Right renal cortex interstitium (tissue), 3 donors: Measurements from ENCODE around the gene OGFR. TPM values are rescaled to one million over a fixed set of nuclear protein-coding genes. Genes with fewer than 3 reads are reported as not detected.

Experiments
- DNase-seq, 3 donors: peaks; one replicate each; pipeline ENCODE4 v3.0.0-alpha.2; 2013; ENCODE audit warnings: low read depth in 3 of 3, low spot score in 2 of 3
- polyA plus RNA-seq, 3 donors: library from polyadenylated mRNA; unstranded; fragments of 120-200 nt; gene quantifications; one replicate each; pipeline ENCODE4 v1.2.1, GENCODE V29; 2013; ENCODE audit not compliant: insufficient read length in 3 of 3

Gene OGFR
- polyA plus RNA-seq, 3 donors = 23.9 to 24.5 (median 24.2) TPM

DNA sequence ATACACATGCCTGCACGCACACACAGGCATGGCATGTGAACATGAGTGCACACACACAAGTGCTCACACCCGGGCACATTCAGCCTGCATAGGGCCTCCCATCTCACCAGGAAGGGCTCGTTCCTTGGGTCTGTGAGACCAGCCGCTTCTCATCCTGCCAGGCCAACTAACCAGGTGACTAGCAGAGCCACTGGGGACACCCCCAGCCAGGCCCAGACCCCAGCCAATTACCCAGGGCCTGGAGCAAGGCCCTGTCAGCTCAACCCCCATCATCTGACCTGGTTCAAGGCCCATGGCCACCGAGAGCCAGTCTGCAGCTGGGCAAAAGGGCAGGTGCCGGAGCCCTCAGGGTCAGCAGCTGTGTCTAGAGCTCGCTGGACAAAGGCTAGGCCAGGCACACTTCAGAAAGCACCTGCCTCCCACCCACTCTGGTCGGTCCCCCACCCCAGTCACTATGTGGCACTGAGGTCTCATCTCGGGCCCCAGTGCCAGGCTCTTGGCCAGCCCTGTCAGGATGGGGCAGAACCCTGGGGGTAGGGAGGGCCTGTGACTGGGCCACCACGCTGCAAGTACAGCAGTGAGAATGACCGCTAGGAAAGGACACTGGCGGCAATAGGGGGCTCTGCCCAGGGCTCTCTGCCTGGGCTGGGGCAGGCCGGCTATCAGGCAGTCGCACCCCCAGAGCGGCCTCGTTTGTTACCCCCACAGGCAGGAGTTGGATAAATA, 35.1 kb upstream of the OGFR start:
- no peak for DNase-seq

DNA sequence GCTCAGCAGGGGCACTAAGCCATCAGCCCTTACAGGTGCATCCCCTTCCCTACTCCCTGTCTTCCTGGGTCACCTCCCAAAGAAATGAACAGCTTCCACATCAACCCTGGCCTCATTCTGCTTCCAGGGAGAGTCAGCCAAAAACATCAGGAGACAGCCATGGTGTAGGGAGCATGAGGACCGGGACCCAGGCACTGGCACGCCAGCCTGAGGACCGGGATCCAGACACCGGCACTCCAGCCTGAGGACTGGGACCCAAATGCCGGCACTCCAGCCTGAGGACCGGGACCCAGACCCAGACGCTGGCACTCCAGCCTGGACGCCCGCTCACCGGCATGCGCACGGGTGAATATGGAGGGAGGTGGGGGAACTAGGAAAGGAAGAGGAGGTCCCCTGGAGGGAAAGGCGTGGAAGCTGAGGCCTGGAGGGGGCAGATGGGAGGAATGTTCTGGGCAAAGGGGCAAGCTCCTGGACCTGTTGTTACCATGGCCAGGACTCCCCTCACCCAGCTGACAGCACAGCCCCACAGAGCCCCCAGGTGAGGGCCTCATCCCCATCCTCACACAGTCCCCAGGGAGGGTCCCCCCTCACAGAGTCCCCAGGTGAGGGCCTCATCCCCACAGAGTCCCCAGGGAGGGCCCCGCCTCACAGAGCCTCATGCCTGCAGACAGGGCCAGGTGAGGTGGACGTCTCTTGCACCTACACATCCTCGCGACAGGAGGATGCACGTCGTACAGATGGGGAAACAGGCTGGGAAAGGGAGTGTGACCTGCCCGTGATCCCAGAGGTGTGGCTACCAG, 34.3 kb upstream of the OGFR start:
- DNase-seq = no peak

DNA sequence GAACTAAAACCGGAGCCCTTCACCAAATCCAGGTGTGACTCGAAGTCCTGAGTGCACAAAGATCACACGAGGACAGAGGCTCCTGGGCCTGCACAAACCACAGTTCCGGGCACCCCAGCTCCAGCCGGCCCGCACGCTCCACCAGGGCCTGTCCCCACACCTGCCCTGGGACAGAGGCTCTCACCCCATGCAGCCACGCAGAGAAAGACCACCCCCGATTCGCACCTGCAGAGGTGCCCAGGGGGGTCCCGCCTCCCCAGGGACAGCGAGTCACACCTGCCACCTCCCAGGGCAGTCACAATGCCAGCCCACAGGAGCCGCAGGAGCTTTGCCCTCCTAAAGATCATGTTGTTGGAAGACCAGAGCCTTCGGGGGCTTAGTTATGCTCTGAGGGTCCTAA, 33.7 kb upstream of the OGFR start:
- DNase-seq = no peak

GRCh38 chr20:62771396-62772102, 33.1 kb upstream of the OGFR start:
- DNase-seq = no peak

DNA sequence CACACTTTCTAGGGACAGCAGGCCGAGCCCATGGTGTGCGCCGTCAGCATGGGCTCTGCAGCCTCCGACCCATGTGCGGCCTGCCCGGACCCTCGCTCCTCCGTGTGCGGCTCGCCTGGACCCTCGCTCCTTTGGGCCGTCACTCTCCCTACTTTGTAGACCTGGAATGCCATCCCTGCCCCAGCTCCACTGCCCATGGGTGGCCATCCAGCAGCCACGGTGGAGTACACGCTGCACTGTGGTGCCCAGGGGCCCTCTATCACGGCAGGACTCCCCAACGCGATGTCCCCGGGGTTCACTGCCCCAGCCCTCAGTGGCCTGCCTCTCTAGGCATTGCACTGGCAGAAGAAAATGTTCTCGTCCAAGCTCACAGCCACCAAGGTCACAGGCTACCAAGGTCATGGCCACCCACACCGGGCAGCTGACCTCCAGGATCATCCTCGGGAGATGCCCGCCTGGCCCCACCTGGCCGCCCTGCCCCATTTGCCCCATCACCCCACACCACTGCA, 32.5 kb upstream of the OGFR start:
- no peak for DNase-seq

- no peak for DNase-seq
Measured at GRCh38 chr20:62772619-62772989, 32.0 kb upstream of the OGFR start.

DNA sequence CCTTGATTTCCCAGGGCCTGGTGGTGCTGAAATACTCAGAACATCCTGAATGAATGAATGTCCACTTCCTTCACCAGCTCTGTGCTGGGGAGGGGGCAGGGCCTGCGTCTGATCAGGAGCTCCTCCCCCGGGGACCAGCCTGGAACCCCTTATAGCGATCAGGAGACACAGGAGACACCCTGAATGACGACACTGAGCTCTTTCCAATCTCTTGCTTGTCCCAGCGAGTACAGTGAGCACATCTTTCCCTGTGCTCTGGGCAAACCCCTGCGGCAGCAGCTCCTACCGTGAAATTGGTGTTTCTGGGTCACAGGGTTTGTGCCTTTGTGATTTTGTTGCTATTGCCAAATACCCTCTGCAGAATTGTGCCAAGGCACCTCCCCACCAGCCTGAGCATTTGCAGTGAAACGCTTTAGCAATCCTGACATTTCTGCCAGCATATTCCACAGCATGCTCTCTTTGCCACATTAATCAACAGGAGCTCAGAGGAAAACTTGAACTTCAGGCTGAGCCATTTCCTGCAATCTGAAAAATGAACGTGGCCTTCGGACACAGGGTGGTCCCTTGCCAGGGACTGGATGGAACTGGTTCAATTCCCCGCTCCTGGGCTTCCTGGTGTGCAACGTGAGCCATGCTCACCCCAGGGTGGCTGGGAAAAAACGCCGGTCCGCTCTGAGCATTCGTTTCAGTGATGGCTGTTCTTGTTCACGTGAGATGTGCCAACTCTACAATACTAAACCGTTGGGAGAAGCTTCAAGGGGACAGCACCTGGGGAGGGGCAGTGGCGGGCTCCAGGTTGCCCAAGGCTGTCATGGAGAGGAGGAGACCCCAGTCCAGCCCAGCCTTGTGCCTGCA, 31.4 kb upstream of the OGFR start:
- no peak for DNase-seq

GRCh38 chr20:62773845-62774714, 30.6 kb upstream of the OGFR start:
- no peak for DNase-seq

DNA sequence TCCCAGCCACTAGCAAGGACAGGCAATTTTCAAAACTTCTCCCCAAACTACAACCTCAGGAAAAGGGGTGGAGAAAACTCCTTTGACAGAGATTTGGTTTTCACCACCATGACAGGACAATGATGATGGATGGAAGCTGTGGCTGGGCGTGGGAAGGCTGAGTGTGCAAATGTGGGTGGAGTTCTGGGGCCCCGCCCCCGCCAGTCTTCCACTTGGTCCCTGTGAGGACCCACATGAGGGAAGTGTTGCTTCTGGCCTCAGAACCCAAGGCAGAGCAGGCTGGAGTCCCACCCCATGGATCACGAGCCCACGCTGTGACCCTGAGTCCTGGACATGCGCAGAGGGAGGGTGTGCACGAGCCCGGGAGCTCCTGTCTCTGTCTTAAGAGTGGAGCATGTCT, 29.9 kb upstream of the OGFR start:
- no peak for DNase-seq

DNA sequence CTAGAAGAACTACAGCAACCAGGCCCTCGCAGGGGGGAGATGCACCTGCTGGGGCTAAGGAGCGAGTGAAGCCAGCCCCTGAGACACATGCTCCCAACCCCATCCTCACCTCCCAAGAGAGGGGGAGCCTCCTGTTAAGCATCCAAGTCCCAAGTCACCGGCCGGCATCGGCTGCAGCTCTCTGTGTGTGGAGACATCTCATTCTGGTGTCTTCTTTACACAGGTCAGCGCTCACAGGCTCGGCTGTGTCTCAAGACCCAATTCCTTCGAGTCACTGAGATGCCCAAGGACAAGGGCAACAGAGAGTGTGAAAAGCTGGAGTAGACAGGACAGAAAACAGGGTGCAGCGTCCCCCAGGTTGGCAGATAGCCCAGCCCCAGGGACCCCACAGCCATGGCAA, 29.4 kb upstream of the OGFR start:
- no peak for DNase-seq

GRCh38 chr20:62776035-62776691, 28.5 kb upstream of the OGFR start:
- no peak for DNase-seq

DNA sequence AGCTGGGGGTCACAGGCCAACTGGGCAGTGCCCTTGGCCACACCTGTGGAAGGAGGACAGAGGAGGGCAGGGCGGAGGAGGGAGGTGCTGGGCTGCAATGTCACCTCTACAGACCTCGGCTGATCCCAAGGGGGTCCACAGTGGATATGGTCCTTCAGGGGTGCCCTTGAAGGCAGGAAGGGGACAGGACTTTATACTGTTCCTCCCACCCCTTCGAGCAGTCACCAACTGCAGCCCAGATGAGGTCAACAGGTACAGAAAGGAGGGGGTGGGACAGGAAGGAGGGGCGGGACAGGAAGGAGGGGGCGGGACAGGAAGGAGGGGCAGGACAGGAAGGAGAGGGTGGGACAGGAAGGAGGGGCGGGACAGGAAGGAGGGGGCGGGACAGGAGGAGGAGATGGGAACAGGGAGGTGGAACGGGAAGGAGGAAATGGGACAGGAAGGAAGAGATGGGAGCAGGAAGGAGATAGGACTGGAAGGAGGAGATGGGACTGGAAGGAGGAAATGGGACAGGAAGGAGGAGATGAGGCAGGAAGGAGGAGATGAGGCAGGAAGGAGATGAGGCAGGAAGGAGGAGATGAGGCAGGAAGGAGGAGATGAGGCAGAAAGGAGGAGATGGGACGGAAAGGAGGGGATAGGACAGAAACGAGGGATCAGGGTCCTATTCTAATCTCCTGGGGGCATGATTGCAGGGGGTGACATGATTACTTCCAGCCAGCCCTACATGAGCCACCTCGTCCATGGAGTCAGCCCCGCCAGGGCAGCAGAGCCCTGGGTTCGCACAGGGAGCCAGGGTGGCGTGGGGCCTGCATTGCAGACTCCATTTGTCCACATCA, 27.7 kb upstream of the OGFR start:
- DNase-seq = no peak

DNA sequence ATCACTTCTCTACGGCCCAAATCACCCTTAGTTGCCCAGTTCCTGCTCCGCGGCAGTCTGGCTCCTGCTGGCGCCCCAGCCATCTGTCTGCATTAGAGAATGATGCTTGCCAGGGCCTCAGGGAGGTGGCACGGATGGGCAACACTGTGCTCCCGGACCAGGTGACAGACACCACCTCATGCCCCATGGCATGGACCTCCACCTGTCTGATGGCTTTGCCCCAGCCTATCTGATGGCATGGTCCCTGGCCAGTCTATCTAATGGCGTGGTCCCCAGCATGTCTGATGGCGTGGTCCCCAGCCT, 27.2 kb upstream of the OGFR start:
- DNase-seq = no peak

DNA sequence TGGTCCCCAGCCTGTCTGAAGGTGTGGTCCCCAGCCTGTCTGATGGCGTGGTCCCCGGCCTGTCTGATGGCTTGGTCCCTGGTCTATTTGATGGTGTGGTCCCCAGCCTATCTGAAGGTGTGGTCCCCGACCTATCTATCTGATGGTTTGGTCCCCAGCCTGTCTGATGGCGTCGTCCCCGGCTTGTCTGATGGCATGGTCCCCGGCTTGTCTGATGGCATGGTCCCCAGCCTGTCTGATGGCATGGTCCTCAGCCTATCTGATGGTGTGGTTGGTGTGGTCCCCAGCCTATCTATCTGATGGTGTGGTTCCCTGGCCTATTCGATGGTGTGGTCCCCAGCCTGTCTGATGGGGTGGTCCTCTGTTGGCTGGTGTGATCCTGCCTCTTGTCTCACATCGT, 26.6 kb upstream of the OGFR start:
- DNase-seq = no peak

DNA sequence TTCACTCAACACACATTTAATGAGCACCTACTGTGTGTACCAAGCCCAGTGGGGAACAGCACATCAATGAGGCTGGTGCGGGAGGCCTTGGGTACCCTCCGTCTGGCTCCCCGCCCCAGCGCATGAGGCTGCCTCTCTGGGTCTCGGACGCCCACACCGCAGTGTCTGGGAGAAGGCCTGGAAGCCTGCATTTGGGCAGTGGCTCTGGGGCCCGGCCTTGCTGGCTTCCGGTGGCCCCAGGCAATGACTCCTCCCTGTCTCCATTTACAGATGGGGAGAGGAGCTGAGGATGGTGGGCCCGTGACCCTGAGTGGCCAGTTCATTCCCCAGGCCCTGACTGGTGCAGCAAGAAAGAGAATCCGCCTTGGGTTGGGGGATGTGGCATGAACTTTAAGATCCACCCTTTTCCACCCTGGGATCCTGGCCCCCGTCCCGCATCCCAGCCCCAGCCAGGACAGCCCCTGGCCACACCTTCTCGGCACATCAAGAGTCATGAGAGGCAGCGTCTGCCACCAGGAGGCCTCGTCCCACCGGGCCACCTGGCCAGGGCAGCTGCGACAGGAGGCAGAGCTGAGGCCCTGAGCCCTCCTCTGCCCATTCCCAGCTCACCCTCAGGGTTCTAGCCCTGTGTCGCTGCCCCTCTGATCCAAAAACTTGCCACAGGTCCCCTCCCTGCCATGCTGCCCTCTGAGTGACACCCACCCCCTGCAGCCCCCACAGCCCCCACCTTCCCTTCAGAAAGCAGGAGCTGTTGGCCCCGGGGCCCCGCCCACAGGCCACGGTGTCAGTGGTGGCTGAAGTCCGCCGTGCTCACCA, 25.8 kb upstream of the OGFR start:
- no peak for DNase-seq

- no peak for DNase-seq
Measured at GRCh38 chr20:62779417-62779685, 25.3 kb upstream of the OGFR start.

GRCh38 chr20:62780204-62780603, 24.4 kb upstream of the OGFR start:
- no peak for DNase-seq

DNA sequence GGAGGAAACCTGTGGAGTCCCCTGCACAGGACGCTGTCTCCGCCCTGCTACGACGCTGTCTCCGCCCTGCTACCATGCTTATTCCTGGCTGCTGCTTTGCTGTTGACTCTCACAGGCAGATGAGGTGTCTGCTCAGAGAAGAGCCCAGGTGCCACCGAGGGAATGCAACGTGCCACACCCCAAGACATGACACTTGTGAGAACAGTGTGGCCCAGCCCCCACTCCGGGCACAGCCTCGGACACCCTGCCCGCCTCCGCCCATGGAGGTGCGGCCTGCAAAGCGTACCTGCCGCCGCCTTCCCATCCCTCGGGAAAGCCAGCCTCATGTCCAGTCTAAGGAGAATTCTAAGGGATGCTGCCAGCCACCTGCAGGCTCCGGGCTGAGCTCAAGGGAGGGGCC, 23.9 kb upstream of the OGFR start:
- no peak for DNase-seq
